HepG2 (cell line): ENCODE results near the gene TMEM253. TPM values are rescaled to one million over a fixed set of nuclear protein-coding genes. Genes with fewer than 3 reads are reported as not detected.
A peak's percentile ranks its signal among the peaks of the same experiment; 100 is the strongest.

Experiments
- FOXA3 ChIP-seq: IDR thresholded peaks from 2 replicates; pipeline ENCODE4 v1.6.1; 2016; ENCODE audit warnings: missing genetic modification reagents, missing compliant biosample characterization
- FOXJ3 ChIP-seq: sonication (generic); formaldehyde crosslinking; IDR thresholded peaks from 2 replicates; pipeline ENCODE4 v1.4.0; 2020; ENCODE audit warnings: missing genetic modification reagents, mild to moderate bottlenecking, borderline replicate concordance
- IKZF4 ChIP-seq: sonication (generic); formaldehyde crosslinking; IDR thresholded peaks from 2 replicates; pipeline ENCODE4 v1.5.1; 2020; ENCODE audit warnings: borderline replicate concordance, mild to moderate bottlenecking, low read depth, missing genetic modification reagents; ENCODE audit errors: not compliant biosample characterization
- KLF9 ChIP-seq: IDR thresholded peaks from 2 replicates; pipeline ENCODE4 v1.6.1; 2016; ENCODE audit warnings: low read depth
- POGZ ChIP-seq: sonication (generic); formaldehyde crosslinking; IDR thresholded peaks from 2 replicates; pipeline ENCODE4 v1.4.0; 2020; ENCODE audit warnings: mild to moderate bottlenecking, missing genetic modification reagents
- STAT5B ChIP-seq: sonication (generic); formaldehyde crosslinking; IDR thresholded peaks from 2 replicates; pipeline ENCODE4 v1.4.0; 2020; ENCODE audit warnings: missing genetic modification reagents
- TBL1XR1 ChIP-seq: fragments of 150-350 bp; IDR thresholded peaks from 2 replicates; pipeline ENCODE4 v1.6.1; 2014; ENCODE audit warnings: borderline replicate concordance, low read length; ENCODE audit not compliant: partially characterized antibody
- ZFX ChIP-seq: sonication (generic); formaldehyde crosslinking; IDR thresholded peaks from 2 replicates; pipeline ENCODE4 v1.4.0; 2020; ENCODE audit warnings: mild to moderate bottlenecking, low read depth, missing genetic modification reagents, moderate library complexity
- ZNF101 ChIP-seq: sonication (generic); formaldehyde crosslinking; IDR thresholded peaks from 2 replicates; pipeline ENCODE4 v1.4.0; 2020; ENCODE audit warnings: mild to moderate bottlenecking, low read depth, missing genetic modification reagents, borderline replicate concordance
- ZNF24 ChIP-seq: fragments of 450-650 bp; IDR thresholded peaks from 2 replicates; pipeline ENCODE4 v1.6.1; 2017; ENCODE audit warnings: antibody characterized with exemption, mild to moderate bottlenecking
- ZNF296 ChIP-seq: sonication (generic); formaldehyde crosslinking; conservative IDR thresholded peaks from 2 replicates; pipeline ENCODE4 v1.5.0; 2020; ENCODE audit warnings: mild to moderate bottlenecking, missing genetic modification reagents
- ZNF335 ChIP-seq: sonication (generic); formaldehyde crosslinking; IDR thresholded peaks from 2 replicates; pipeline ENCODE4 v1.4.0; 2020; ENCODE audit warnings: missing genetic modification reagents
- ZNF558 ChIP-seq: sonication (generic); formaldehyde crosslinking; IDR thresholded peaks from 2 replicates; pipeline ENCODE4 v1.9.0; 2022; ENCODE audit warnings: mild to moderate bottlenecking, missing genetic modification reagents, borderline replicate concordance
- polyA plus RNA-seq, 8 experiments: library from polyadenylated mRNA; depleted of rRNA in 3 of 8; stranded (reverse) in 7 of 8; unstranded in 1 of 8; fragments of >200 nt; fragmentation: Illumina TruSeq in 4 of 8; extraction: Trizol in 4 of 8; gene quantifications; 2 replicates each; pipeline versions ENCODE4 v1.2.1 to v1.2.3, GENCODE V29; 2011 to 2016; ENCODE audit warnings: low read depth in 4 of 8, missing spikeins in 1 of 8, mixed read lengths in 1 of 8; ENCODE audit not compliant: insufficient read depth in 1 of 8
- total RNA-seq, 5 experiments: library from RNA; depleted of rRNA; stranded (reverse); fragments of >200 nt; fragmentation: Illumina TruSeq; extraction: Trizol; gene quantifications; 2 replicates each; pipeline ENCODE4 v1.2.3, GENCODE V29; 2016; ENCODE audit warnings: low read depth in 1 of 5
- TF ChIP-seq, protein P1 (sequence below): sonication (generic); formaldehyde crosslinking; IDR thresholded peaks from 2 replicates; pipeline ENCODE4 v1.4.0; 2020; ENCODE audit warnings: missing genetic modification reagents, borderline replicate concordance
- TF ChIP-seq, protein P2 (sequence below), 2 experiments: sonication (generic) in 1 of 2; formaldehyde crosslinking in 1 of 2; IDR thresholded peaks; 2 replicates each; pipeline versions ENCODE4 v1.5.1 to v1.6.1; 2011 to 2020; ENCODE audit warnings: borderline replicate concordance in 1 of 2, low read depth in 1 of 2, low read length in 1 of 2, mild to moderate bottlenecking in 1 of 2, missing genetic modification reagents in 1 of 2, moderate library complexity in 1 of 2
- TF ChIP-seq, protein P3 (sequence below): sonication (generic); formaldehyde crosslinking; IDR thresholded peaks from 2 replicates; pipeline ENCODE4 v1.4.0; 2020; ENCODE audit warnings: missing genetic modification reagents
- TF ChIP-seq, protein P4 (sequence below): sonication (generic); formaldehyde crosslinking; IDR thresholded peaks from 2 replicates; pipeline ENCODE4 v1.8.1; 2023; ENCODE audit warnings: mild to moderate bottlenecking, missing genetic modification reagents
- TF ChIP-seq, protein P5 (sequence below): sonication (generic); formaldehyde crosslinking; IDR thresholded peaks from 2 replicates; pipeline ENCODE4 v1.5.0; 2020; ENCODE audit warnings: mild to moderate bottlenecking, missing genetic modification reagents, moderate library complexity

The TMEM253 gene
- total and polyA plus RNA-seq, 2 of the 13 experiments (the other 11 are each of a cell fraction or from before 2014, with no cell fraction given): 0.29 to 0.45 TPM

DNA sequence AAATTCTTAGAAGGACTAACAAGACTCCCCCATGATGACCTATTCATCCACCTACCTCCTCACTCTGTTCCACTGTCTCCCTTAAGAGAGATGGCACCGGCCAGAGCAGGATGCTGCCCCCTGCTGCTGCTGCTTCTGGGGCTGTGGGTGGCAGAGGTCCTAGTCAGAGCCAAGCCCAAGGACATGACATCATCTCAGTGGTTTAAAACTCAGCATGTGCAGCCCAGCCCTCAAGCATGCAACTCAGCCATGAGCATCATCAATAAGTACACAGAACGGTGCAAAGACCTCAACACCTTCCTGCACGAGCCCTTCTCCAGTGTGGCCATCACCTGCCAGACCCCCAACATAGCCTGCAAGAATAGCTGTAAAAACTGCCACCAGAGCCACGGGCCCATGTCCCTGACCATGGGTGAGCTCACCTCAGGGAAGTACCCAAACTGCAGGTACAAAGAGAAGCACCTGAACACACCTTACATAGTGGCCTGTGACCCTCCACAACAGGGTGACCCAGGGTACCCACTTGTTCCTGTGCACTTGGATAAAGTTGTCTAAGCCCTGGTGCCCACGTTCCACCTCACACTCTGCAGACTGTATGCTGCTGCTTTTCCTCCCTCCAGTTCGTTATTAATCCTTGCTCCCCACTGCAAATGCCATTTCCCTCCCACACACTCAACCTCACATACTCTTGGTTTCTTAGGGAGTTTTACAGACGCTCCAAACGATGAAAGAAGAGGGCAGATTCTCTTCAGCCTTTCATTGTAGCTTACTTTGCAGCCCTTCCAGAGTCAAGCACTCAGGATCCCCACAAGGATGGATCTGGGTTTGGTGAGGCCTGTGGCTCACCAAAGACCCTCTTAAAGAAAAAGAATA is 42.8 kb upstream of the TMEM253 start, which contains the start of gene RNASE8 (continued):
- TF ChIP-seq, protein P1, sequence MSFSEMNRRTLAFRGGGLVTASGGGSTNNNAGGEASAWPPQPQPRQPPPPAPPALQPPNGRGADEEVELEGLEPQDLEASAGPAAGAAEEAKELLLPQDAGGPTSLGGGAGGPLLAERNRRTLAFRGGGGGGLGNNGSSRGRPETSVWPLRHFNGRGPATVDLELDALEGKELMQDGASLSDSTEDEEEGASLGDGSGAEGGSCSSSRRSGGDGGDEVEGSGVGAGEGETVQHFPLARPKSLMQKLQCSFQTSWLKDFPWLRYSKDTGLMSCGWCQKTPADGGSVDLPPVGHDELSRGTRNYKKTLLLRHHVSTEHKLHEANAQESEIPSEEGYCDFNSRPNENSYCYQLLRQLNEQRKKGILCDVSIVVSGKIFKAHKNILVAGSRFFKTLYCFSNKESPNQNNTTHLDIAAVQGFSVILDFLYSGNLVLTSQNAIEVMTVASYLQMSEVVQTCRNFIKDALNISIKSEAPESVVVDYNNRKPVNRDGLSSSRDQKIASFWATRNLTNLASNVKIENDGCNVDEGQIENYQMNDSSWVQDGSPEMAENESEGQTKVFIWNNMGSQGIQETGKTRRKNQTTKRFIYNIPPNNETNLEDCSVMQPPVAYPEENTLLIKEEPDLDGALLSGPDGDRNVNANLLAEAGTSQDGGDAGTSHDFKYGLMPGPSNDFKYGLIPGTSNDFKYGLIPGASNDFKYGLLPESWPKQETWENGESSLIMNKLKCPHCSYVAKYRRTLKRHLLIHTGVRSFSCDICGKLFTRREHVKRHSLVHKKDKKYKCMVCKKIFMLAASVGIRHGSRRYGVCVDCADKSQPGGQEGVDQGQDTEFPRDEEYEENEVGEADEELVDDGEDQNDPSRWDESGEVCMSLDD (CRISPR knock-in tag): no peak
- TF ChIP-seq ZNF558 (CRISPR knock-in tag) (no peak), ZNF101 (CRISPR knock-in tag) (no peak), ZNF335 (CRISPR knock-in tag) (no peak), ZNF296 (CRISPR knock-in tag) (no peak), KLF9 (CRISPR knock-in tag) (no peak), ZNF24 (no peak), FOXA3 (CRISPR knock-in tag) (no peak), IKZF4 (CRISPR knock-in tag) (no peak), ZFX (0 out of 2 replicates have a peak, but pooled peaks have one; percentile 9), TBL1XR1 (no peak), FOXJ3 (CRISPR knock-in tag) (no peak), STAT5B (CRISPR knock-in tag) (no peak), POGZ (CRISPR knock-in tag) (no peak)
- TF ChIP-seq, protein P2, sequence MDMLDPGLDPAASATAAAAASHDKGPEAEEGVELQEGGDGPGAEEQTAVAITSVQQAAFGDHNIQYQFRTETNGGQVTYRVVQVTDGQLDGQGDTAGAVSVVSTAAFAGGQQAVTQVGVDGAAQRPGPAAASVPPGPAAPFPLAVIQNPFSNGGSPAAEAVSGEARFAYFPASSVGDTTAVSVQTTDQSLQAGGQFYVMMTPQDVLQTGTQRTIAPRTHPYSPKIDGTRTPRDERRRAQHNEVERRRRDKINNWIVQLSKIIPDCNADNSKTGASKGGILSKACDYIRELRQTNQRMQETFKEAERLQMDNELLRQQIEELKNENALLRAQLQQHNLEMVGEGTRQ (IDR thresholded peaks at IDR 0.05; ENCODE audit: low read depth, low read length): no peak
- TF ChIP-seq, protein P2 (CRISPR knock-in tag; IDR thresholded peaks at IDR 0.05; ENCODE audit: borderline replicate concordance): no peak
- TF ChIP-seq, protein P3, sequence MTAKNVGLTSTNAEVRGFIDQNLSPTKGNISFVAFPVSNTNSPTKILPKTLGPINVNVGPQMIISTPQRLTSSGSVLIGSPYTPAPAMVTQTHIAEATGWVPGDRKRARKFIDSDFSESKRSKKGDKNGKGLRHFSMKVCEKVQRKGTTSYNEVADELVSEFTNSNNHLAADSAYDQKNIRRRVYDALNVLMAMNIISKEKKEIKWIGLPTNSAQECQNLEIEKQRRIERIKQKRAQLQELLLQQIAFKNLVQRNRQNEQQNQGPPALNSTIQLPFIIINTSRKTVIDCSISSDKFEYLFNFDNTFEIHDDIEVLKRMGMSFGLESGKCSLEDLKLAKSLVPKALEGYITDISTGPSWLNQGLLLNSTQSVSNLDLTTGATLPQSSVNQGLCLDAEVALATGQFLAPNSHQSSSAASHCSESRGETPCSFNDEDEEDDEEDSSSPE (CRISPR knock-in tag): no peak
- TF ChIP-seq, protein P4, sequence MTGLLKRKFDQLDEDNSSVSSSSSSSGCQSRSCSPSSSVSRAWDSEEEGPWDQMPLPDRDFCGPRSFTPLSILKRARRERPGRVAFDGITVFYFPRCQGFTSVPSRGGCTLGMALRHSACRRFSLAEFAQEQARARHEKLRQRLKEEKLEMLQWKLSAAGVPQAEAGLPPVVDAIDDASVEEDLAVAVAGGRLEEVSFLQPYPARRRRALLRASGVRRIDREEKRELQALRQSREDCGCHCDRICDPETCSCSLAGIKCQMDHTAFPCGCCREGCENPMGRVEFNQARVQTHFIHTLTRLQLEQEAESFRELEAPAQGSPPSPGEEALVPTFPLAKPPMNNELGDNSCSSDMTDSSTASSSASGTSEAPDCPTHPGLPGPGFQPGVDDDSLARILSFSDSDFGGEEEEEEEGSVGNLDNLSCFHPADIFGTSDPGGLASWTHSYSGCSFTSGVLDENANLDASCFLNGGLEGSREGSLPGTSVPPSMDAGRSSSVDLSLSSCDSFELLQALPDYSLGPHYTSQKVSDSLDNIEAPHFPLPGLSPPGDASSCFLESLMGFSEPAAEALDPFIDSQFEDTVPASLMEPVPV (CRISPR knock-in tag): no peak
- TF ChIP-seq, protein P5, sequence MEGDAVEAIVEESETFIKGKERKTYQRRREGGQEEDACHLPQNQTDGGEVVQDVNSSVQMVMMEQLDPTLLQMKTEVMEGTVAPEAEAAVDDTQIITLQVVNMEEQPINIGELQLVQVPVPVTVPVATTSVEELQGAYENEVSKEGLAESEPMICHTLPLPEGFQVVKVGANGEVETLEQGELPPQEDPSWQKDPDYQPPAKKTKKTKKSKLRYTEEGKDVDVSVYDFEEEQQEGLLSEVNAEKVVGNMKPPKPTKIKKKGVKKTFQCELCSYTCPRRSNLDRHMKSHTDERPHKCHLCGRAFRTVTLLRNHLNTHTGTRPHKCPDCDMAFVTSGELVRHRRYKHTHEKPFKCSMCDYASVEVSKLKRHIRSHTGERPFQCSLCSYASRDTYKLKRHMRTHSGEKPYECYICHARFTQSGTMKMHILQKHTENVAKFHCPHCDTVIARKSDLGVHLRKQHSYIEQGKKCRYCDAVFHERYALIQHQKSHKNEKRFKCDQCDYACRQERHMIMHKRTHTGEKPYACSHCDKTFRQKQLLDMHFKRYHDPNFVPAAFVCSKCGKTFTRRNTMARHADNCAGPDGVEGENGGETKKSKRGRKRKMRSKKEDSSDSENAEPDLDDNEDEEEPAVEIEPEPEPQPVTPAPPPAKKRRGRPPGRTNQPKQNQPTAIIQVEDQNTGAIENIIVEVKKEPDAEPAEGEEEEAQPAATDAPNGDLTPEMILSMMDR (CRISPR knock-in tag): peak; percentile 56
